ENCODE measurements around the gene ACOT7.

The ACOT7 gene

GRCh38 chr1:6424000-6424565 lies 30.5 kb upstream of the ACOT7 start:
- DNase-seq = no peak

GRCh38 chr1:6423321-6423999 lies 29.9 kb upstream of the ACOT7 start:
- DNase-seq = peak; percentile 9 to 39

GRCh38 chr1:6421266-6421665 lies 27.7 kb upstream of the ACOT7 start:
- no peak for DNase-seq

GRCh38 chr1:6420454-6421042 lies 27.0 kb upstream of the ACOT7 start:
- DNase-seq = no peak

- no peak for DNase-seq
These were observed 26.4 kb upstream of the ACOT7 start, which contains the start of gene HES2 for GRCh38 chr1:6419804-6420453. Gene HES2, minus strand, starts transcription at chr1:6419919. Its CDS starts 99 bp downstream, at chr1:6419820.

- no peak for DNase-seq
These were observed 25.8 kb upstream of the ACOT7 start for GRCh38 chr1:6419397-6419803.

- no peak for DNase-seq
These were observed 25.3 kb upstream of the ACOT7 start for GRCh38 chr1:6418668-6419396.

- DNase-seq = no peak
These were observed 24.5 kb upstream of the ACOT7 start for GRCh38 chr1:6417961-6418667.

- no peak for DNase-seq
These were observed 23.3 kb upstream of the ACOT7 start for GRCh38 chr1:6416906-6417305.

GRCh38 chr1:6416295-6416656 lies 22.7 kb upstream of the ACOT7 start:
- DNase-seq = peak in 1 of 2 donors; percentile 24

GRCh38 chr1:6414881-6415626 lies 21.5 kb upstream of the ACOT7 start:
- DNase-seq = peak; percentile 81 to 84

- peak in 1 of 2 donors; percentile 39 for DNase-seq
These were observed 20.9 kb upstream of the ACOT7 start for GRCh38 chr1:6414443-6414844.

GRCh38 chr1:6412896-6413295 lies 19.3 kb upstream of the ACOT7 start:
- DNase-seq = no peak

- no peak for DNase-seq
These were observed 16.8 kb upstream of the ACOT7 start for GRCh38 chr1:6410248-6410893.

GRCh38 chr1:6409733-6410132 lies 16.2 kb upstream of the ACOT7 start:
- no peak for DNase-seq

- DNase-seq = peak in 1 of 2 donors; percentile 29
These were observed 15.5 kb upstream of the ACOT7 start for GRCh38 chr1:6409053-6409452.

GRCh38 chr1:6408023-6408422 lies 14.5 kb upstream of the ACOT7 start:
- DNase-seq = no peak

GRCh38 chr1:6401673-6402072 lies 8.1 kb upstream of the ACOT7 start:
- peak; percentile 95 to 98 for DNase-seq

GRCh38 chr1:6399294-6399693 lies 5.7 kb upstream of the ACOT7 start:
- DNase-seq = no peak

- peak; percentile 50 to 68 for DNase-seq
These were observed 4.4 kb upstream of the ACOT7 start for GRCh38 chr1:6397844-6398441.

GRCh38 chr1:6396998-6397397 lies 3.4 kb upstream of the ACOT7 start:
- DNase-seq = no peak

Measured in inflammatory macrophage (primary cell).